Caco-2 (cell line): ENCODE data around the gene NRXN3. TPM values are rescaled to one million over a fixed set of nuclear protein-coding genes. Genes with fewer than 3 reads are reported as not detected.

ENCODE experiments used
- BruUV-seq: library from RNA; stranded (reverse); fragments of 400-500 nt; replicated peaks from 2 replicates; lab custom pipeline; 2021; lab: Mats Ljungman, UMichigan
- CTCF ChIA-PET: fragments of 300-600 bp; sonication (Branson Sonifier 250); formaldehyde crosslinking; loops from one replicate; lab custom pipeline; 2022; ENCODE audit warnings: antibody characterized with exemption; lab: Charles Lee
- POLR2A ChIA-PET: fragments of 300-600 bp; sonication (Branson Sonifier 250); formaldehyde crosslinking; loops from one replicate; lab custom pipeline; 2022; ENCODE audit warnings: antibody characterized with exemption; lab: Charles Lee
- DNase-seq, 2 experiments: peaks; one replicate each; pipeline versions ENCODE4 v3.0.0 to v3.0.0-alpha.2; 2020 to 2022
- H3K27me3 ChIP-seq: replicated peaks from 2 replicates; pipeline ENCODE4 v1.6.0; 2011; ENCODE audit warnings: low read length; ENCODE audit not compliant: control insufficient read depth, insufficient read depth
- H3K36me3 ChIP-seq: 2 replicates; pipeline ENCODE4 v1.5.1; 2011; ENCODE audit warnings: low read length; ENCODE audit not compliant: control insufficient read depth, insufficient read depth
- H3K4me1 ChIP-seq: fragments of 250-450 bp; sonication (Bioruptor Pico); 2 replicates; pipeline ENCODE4 v1.5.1; 2020; ENCODE audit warnings: mild to moderate bottlenecking
- H3K4me3 ChIP-seq: 2 replicates; pipeline ENCODE4 v1.5.1; 2011; ENCODE audit warnings: low read depth, mild to moderate bottlenecking, control low read depth, low read length
- H3K9me3 ChIP-seq: fragments of 250-450 bp; sonication (Bioruptor Pico); 2 replicates; pipeline ENCODE4 v1.5.1; 2020; ENCODE audit warnings: mild to moderate bottlenecking, moderate library complexity
- H3K27ac Mint-ChIP-seq: one replicate; pipeline ENCODE4 v1.8.0; 2022; ENCODE audit warnings: mixed read lengths; ENCODE audit not compliant: unreplicated experiment
- H3K27me3 Mint-ChIP-seq: one replicate; pipeline ENCODE4 v1.8.0; 2022; ENCODE audit warnings: mixed read lengths; ENCODE audit not compliant: insufficient read depth, unreplicated experiment
- H3K36me3 Mint-ChIP-seq: one replicate; pipeline ENCODE4 v1.8.0; 2022; ENCODE audit warnings: mild to moderate bottlenecking, mixed read lengths; ENCODE audit not compliant: insufficient read depth, unreplicated experiment
- H3K4me1 Mint-ChIP-seq: one replicate; pipeline ENCODE4 v1.8.0; 2022; ENCODE audit warnings: low read depth, mixed read lengths; ENCODE audit not compliant: unreplicated experiment
- H3K4me3 Mint-ChIP-seq: one replicate; pipeline ENCODE4 v1.8.0; 2022; ENCODE audit warnings: mild to moderate bottlenecking, moderate library complexity, mixed read lengths; ENCODE audit not compliant: unreplicated experiment
- H3K9me3 Mint-ChIP-seq: one replicate; pipeline ENCODE4 v1.8.0; 2022; ENCODE audit warnings: mixed read lengths; ENCODE audit not compliant: unreplicated experiment
- CTCF ChIP-seq, 2 experiments: fragments of 200-600 bp in 1 of 2; IDR thresholded peaks; 1 replicate in 1 of 2; 2 replicates in 1 of 2; pipeline versions ENCODE4 v1.5.1 to v1.8.0; 2011 to 2022; ENCODE audit warnings: antibody characterized with exemption in 1 of 2, control low read depth in 1 of 2, inconsistent platforms in 1 of 2, low read depth in 1 of 2, low read length in 1 of 2, mild to moderate bottlenecking in 1 of 2, moderate library complexity in 1 of 2; ENCODE audit not compliant: insufficient read depth in 1 of 2, severe bottlenecking in 1 of 2, unreplicated experiment in 1 of 2
- intact Hi-C: fragments of 100-400 bp; cut with micrococcal nuclease; formaldehyde crosslinking; loops from one replicate; pipeline ENCODE4 v1.10.0; 2022; ENCODE audit not compliant: unreplicated experiment
- total RNA-seq: library from RNA; stranded (reverse); gene quantifications from 2 replicates; pipeline ENCODE4 v1.2.3, GENCODE V29; 2022

The NRXN3 gene
- total RNA-seq, 1 experiment from 2014 or later, result 12.4 TPM

GRCh38 chr14:78652727-78653126, 482.6 kb downstream of the NRXN3 start:
- POLR2A ChIA-PET, result no interaction called here
- no peak overlapping the region for H3K4me3 Mint-ChIP-seq
- H3K9me3 Mint-ChIP-seq, result no peaks in the 10 kb centered on the region

GRCh38 chr14:78653173-78653572, 483.0 kb downstream of the NRXN3 start:
- Mint-ChIP-seq H3K27me3 (peaks cover 14% of the 10 kb centered on the region), H3K36me3 (no peaks in the 10 kb centered on the region), H3K27ac (no peak overlapping the region), H3K9me3 (no peaks in the 10 kb centered on the region), H3K4me3 (no peak overlapping the region), H3K4me1 (no peaks in the 10 kb centered on the region)
- intact Hi-C loops, result no loop called here
- ChIA-PET POLR2A (no interaction called here), CTCF (no interaction called here)
- H3K9me3 ChIP-seq, result no peaks in the 10 kb centered on the region
- H3K36me3 ChIP-seq, result no peaks in the 10 kb centered on the region
- H3K27me3 ChIP-seq, result no peaks in the 10 kb centered on the region; the same call in 1 of the 2 replicates
- H3K4me1 ChIP-seq, result no peaks in the 10 kb centered on the region
- DNase-seq, result no peak
- no peak overlapping the region for H3K4me3 ChIP-seq
- no peak for TF ChIP-seq CTCF (IDR thresholded peaks at IDR 0.05; ENCODE audit: insufficient read depth in 1 of 2, low read depth in 1 of 2, low read length in 1 of 2, severe bottlenecking in 1 of 2, unreplicated experiment in 1 of 2)
- BruUV-seq, result no TSS peak

More at GRCh38 chr14:78652727-78653126, 482.6 kb downstream of the NRXN3 start:
- BruUV-seq, result no TSS peak
- peaks cover 12% of the 10 kb centered on the region for H3K27me3 Mint-ChIP-seq
- no peak for DNase-seq
- H3K27ac Mint-ChIP-seq, result no peak overlapping the region
- Histone ChIP-seq H3K9me3 (no peaks in the 10 kb centered on the region), H3K36me3 (no peaks in the 10 kb centered on the region), H3K4me3 (no peak overlapping the region), H3K4me1 (no peaks in the 10 kb centered on the region), H3K27me3 (no peaks in the 10 kb centered on the region; the same call in 1 of the 2 replicates)
- no peaks in the 10 kb centered on the region for H3K36me3 Mint-ChIP-seq
- CTCF ChIA-PET, result no interaction called here
- intact Hi-C loops, result no loop called here
- TF ChIP-seq CTCF (IDR thresholded peaks at IDR 0.05; ENCODE audit: insufficient read depth in 1 of 2, low read depth in 1 of 2, low read length in 1 of 2, severe bottlenecking in 1 of 2, unreplicated experiment in 1 of 2), result no peak
- H3K4me1 Mint-ChIP-seq, result no peaks in the 10 kb centered on the region

- H3K27me3 ChIP-seq, result no peaks in the 10 kb centered on the region; the same call in 1 of the 2 replicates
- Mint-ChIP-seq H3K4me3 (no peak overlapping the region), H3K27ac (no peak overlapping the region), H3K4me1 (no peaks in the 10 kb centered on the region), H3K9me3 (no peaks in the 10 kb centered on the region), H3K27me3 (peaks cover 16% of the 10 kb centered on the region), H3K36me3 (no peaks in the 10 kb centered on the region)
- TF ChIP-seq CTCF (IDR thresholded peaks at IDR 0.05; ENCODE audit: insufficient read depth in 1 of 2, low read depth in 1 of 2, low read length in 1 of 2, severe bottlenecking in 1 of 2, unreplicated experiment in 1 of 2), result no peak
- no peak for DNase-seq
- no TSS peak for BruUV-seq
- H3K9me3 ChIP-seq, result no peaks in the 10 kb centered on the region
- ChIA-PET POLR2A (no interaction called here), CTCF (no interaction called here)
- no peaks in the 10 kb centered on the region for H3K36me3 ChIP-seq
- intact Hi-C loops, result no loop called here
- no peaks in the 10 kb centered on the region for H3K4me1 ChIP-seq
- no peak overlapping the region for H3K4me3 ChIP-seq
Observed at GRCh38 chr14:78657451-78657850, 487.3 kb downstream of the NRXN3 start.
